Ishikawa (cell line): ENCODE measurements around the gene RNF224.

ENCODE experiments used
- REST ChIP-seq: IDR thresholded peaks from 2 replicates; pipeline ENCODE4 v1.6.1; 2012; ENCODE audit warnings: low read depth, mild to moderate bottlenecking
- TCF12 ChIP-seq: IDR thresholded peaks from 2 replicates; pipeline ENCODE4 v1.6.1; 2012; ENCODE audit warnings: low read depth
- ZBTB7A ChIP-seq: IDR thresholded peaks from 2 replicates; pipeline ENCODE4 v1.6.1; 2012; ENCODE audit warnings: low read depth

- TF ChIP-seq REST = no peak
- TF ChIP-seq ZBTB7A = no peak
- no peak for TF ChIP-seq TCF12
Measured at GRCh38 chr9:137202966-137203365, 24.3 kb upstream of the RNF224 start.
